B cell (primary cell): Measurements from ENCODE around the gene RTF2. TPM values are rescaled to one million over a fixed set of nuclear protein-coding genes. Genes with fewer than 3 reads are reported as not detected.

Experiments used
- ATAC-seq: fragments of 200-7000 bp; cut with Tn5 transposase; one replicate; pipeline ENCODE4 v1.10.0; 2021; ENCODE audit warnings: low read depth, mild to moderate bottlenecking, moderate number of reproducible peaks, moderate library complexity
- CTCF ChIA-PET: fragments of 350-600 bp; sonication (Branson Sonifier 250); formaldehyde crosslinking; loops from one replicate; lab custom pipeline; 2021; ENCODE audit warnings: antibody characterized with exemption, inconsistent platforms; lab: Charles Lee
- POLR2A ChIA-PET: fragments of 350-600 bp; sonication (Branson Sonifier 250); formaldehyde crosslinking; loops from one replicate; lab custom pipeline; 2021; ENCODE audit warnings: antibody characterized with exemption; lab: Charles Lee
- DNase-seq: peaks from one replicate; pipeline ENCODE4 v3.0.0; 2013
- H2AFZ ChIP-seq: 2 replicates; pipeline ENCODE4 v1.6.1; 2012; ENCODE audit warnings: mild to moderate bottlenecking, low read depth, low read length; ENCODE audit not compliant: insufficient read depth, poor library complexity, severe bottlenecking
- H3K27ac ChIP-seq, 2 donors: 1 replicate in 1 of 2; 2 replicates in 1 of 2; pipeline ENCODE4 v1.5.1; 2012 to 2013; ENCODE audit warnings: low read length in 2 of 2, mild to moderate bottlenecking in 2 of 2, moderate library complexity in 1 of 2
- H3K27me3 ChIP-seq, 4 experiments: fragments of 200-600 bp in 1 of 4; sonication (generic) in 1 of 4; replicated peaks in 1 of 4; 1 replicate in 2 of 4; 2 replicates in 2 of 4; pipeline versions ENCODE4 v1.6.1 to v1.7.0; 2013 to 2016; ENCODE audit warnings: low read length in 3 of 4, mild to moderate bottlenecking in 2 of 4, mixed read lengths in 1 of 4, moderate library complexity in 1 of 4; ENCODE audit not compliant: insufficient read depth in 4 of 4, control insufficient read depth in 3 of 4; ENCODE audit errors: control extremely low read depth in 1 of 4
- H3K36me3 ChIP-seq, 2 experiments: replicated peaks in 1 of 2; 1 replicate in 1 of 2; 2 replicates in 1 of 2; pipeline versions ENCODE4 v1.6.1 to v1.7.1; 2013; ENCODE audit warnings: low read length in 1 of 2; ENCODE audit not compliant: insufficient read depth in 2 of 2, control insufficient read depth in 1 of 2; ENCODE audit errors: control extremely low read depth in 1 of 2, extremely low read depth in 1 of 2
- H3K4me1 ChIP-seq, 2 donors: fragments of 200-600 bp in 1 of 2; sonication (generic) in 1 of 2; 1 replicate in 1 of 2; 2 replicates in 1 of 2; pipeline versions ENCODE4 v1.5.1 to v1.6.1; 2013 to 2017; ENCODE audit warnings: low read length in 2 of 2; ENCODE audit not compliant: control insufficient read depth in 2 of 2, insufficient read depth in 2 of 2
- H3K4me2 ChIP-seq: replicated peaks from 2 replicates; pipeline ENCODE3; 2012; ENCODE audit warnings: mild to moderate bottlenecking, low read depth, low read length; ENCODE audit not compliant: poor library complexity, severe bottlenecking
- H3K4me3 ChIP-seq, 5 experiments: fragments of 200-600 bp in 1 of 5; sonication (generic) in 1 of 5; 1 replicate in 3 of 5; 2 replicates in 2 of 5; pipeline versions ENCODE4 v1.5.1 to v1.7.0; 2011 to 2016; ENCODE audit warnings: low read length in 4 of 5, mild to moderate bottlenecking in 4 of 5, low read depth in 2 of 5, control low read depth in 1 of 5, moderate library complexity in 1 of 5; ENCODE audit not compliant: insufficient read depth in 1 of 5; ENCODE audit errors: control extremely low read depth in 1 of 5, extremely low read depth in 1 of 5
- H3K79me2 ChIP-seq: fragments of 200-600 bp; sonication (generic); one replicate; pipeline ENCODE4 v1.6.0; 2016; ENCODE audit warnings: low read length; ENCODE audit not compliant: control insufficient read depth, insufficient read depth
- H3K9ac ChIP-seq: fragments of 200-600 bp; sonication (generic); 2 replicates; pipeline ENCODE4 v1.6.1; 2017; ENCODE audit warnings: mild to moderate bottlenecking, low read length, moderate library complexity
- H3K9me3 ChIP-seq, 3 donors: one replicate each; pipeline versions ENCODE4 v1.6.1 to v1.7.1; 2013; ENCODE audit warnings: low read length in 2 of 3; ENCODE audit not compliant: control insufficient read depth in 2 of 3, insufficient read depth in 1 of 3; ENCODE audit errors: control extremely low read depth in 1 of 3
- H4K20me1 ChIP-seq: 2 replicates; pipeline ENCODE4 v1.6.0; 2012; ENCODE audit warnings: mild to moderate bottlenecking, low read length; ENCODE audit not compliant: insufficient read depth, control insufficient read depth, poor library complexity, severe bottlenecking
- H3K27ac Mint-ChIP-seq: one replicate; pipeline ENCODE4 v1.8.0; 2021; ENCODE audit warnings: mixed read lengths
- H3K27me3 Mint-ChIP-seq: one replicate; pipeline ENCODE4 v1.8.0; 2021; ENCODE audit warnings: mixed read lengths
- H3K4me1 Mint-ChIP-seq: one replicate; pipeline ENCODE4 v1.8.0; 2021; ENCODE audit warnings: mixed read lengths
- H3K4me3 Mint-ChIP-seq: one replicate; pipeline ENCODE4 v1.8.0; 2021; ENCODE audit warnings: mixed read lengths
- H3K9me3 Mint-ChIP-seq: one replicate; pipeline ENCODE4 v1.8.0; 2022; ENCODE audit warnings: mixed read lengths; ENCODE audit not compliant: insufficient read depth
- CTCF ChIP-seq: fragments of 200-600 bp; IDR thresholded peaks from one replicate; pipeline ENCODE4 v1.8.0; 2022; ENCODE audit warnings: antibody characterized with exemption, mild to moderate bottlenecking
- EZH2 ChIP-seq: IDR thresholded peaks from 2 replicates; pipeline ENCODE4 v1.6.1; 2012; ENCODE audit warnings: borderline replicate concordance, low read depth, mild to moderate bottlenecking, moderate library complexity, low read length; ENCODE audit not compliant: insufficient read depth, poor library complexity, severe bottlenecking
- WGBS: methylation state at CpG from one replicate; pipeline ENCODE4 v1.1.5; 2013; ENCODE audit warnings: missing lambda C conversion rate; ENCODE audit not compliant: insufficient coverage; 5-methylcytosine and 5-hydroxymethylcytosine counted together
- intact Hi-C: fragments of 100-400 bp; cut with micrococcal nuclease; formaldehyde crosslinking; loops from one replicate; pipeline ENCODE4 v1.10.0; 2022
- polyA plus RNA-seq: library from polyadenylated mRNA; depleted of rRNA; stranded (reverse); fragments of >200 nt; gene quantifications from 2 replicates; pipeline ENCODE4 v1.2.3, GENCODE V29; 2012
- total RNA-seq, 2 donors: library from RNA; stranded (reverse); fragments of 120-200 nt in 1 of 2; gene quantifications; 1 replicate in 1 of 2; 2 replicates in 1 of 2; pipeline versions ENCODE4 v1.2.3 to v1.2.4, GENCODE V29; 2013 to 2022

The RTF2 gene
- total and polyA plus RNA-seq, 2 donors (not counting 1 experiment from before 2014, with no cell fraction given) = 34.6 to 78.4 TPM

GRCh38 chr20:56537997-56538396 lies 69.6 kb downstream of the RTF2 start:
- TF ChIP-seq EZH2 = no peak
- TF ChIP-seq CTCF = no peak
- 94% methylated on average over 2 of the region's 3 CpGs for whole genome bisulfite sequencing
- H3K9me3 Mint-ChIP-seq = no peaks in the 10 kb centered on the region
- DNase-seq = no peak
- H3K27me3 Mint-ChIP-seq = no peaks in the 10 kb centered on the region
- Histone ChIP-seq H3K9ac (no peak overlapping the region), H3K9me3 (no peaks in the 10 kb centered on the region), H3K36me3 (no peaks in the 10 kb centered on the region), H3K4me3 (no peak overlapping the region), H2AFZ (no peak overlapping the region), H3K27ac (no peak overlapping the region), H3K79me2 (no peaks in the 10 kb centered on the region), H3K4me1 (no peaks in the 10 kb centered on the region), H3K27me3 (no peaks in the 10 kb centered on the region), H3K4me2 (no peak overlapping the region), H4K20me1 (no peaks in the 10 kb centered on the region)
- H3K4me1 Mint-ChIP-seq = no peaks in the 10 kb centered on the region
- no peak overlapping the region for H3K27ac Mint-ChIP-seq
- intact Hi-C loops = no loop called here
- CTCF ChIA-PET = no interaction called here
- POLR2A ChIA-PET = no interaction called here
- no peak overlapping the region for H3K4me3 Mint-ChIP-seq
- ATAC-seq = no peak

DNA sequence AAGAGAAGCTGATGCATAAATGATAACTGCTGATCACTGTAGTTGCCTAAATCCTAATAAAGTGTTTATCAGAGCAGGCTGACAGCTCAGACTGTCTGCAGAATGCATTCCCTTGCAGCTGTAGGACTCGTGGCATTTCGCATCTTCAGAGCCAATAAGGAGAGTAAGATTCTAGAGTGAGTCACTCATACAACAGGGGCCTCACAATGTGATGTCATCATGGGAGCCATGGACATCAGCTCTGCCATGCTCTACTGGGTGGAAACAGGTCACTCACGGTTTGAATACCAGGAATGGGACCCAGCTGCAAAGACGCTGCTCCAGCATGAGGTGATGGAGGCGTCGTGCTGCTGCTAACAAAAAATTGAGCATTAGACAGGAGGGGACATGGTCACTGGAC lies 72.0 kb downstream of the RTF2 start:
- no peak overlapping the region for H3K4me3 Mint-ChIP-seq
- no peaks in the 10 kb centered on the region for H3K9me3 Mint-ChIP-seq
- no peaks in the 10 kb centered on the region for H4K20me1 ChIP-seq
- TF ChIP-seq CTCF = no peak
- no peak for TF ChIP-seq EZH2
- no peak overlapping the region for H3K4me2 ChIP-seq
- POLR2A ChIA-PET = no interaction called here
- H3K27me3 Mint-ChIP-seq = no peaks in the 10 kb centered on the region
- H3K36me3 ChIP-seq = no peaks in the 10 kb centered on the region
- ATAC-seq (no peak), DNase-seq (no peak)
- H3K4me1 Mint-ChIP-seq = no peaks in the 10 kb centered on the region
- H3K27me3 ChIP-seq = no peaks in the 10 kb centered on the region
- no peak overlapping the region for H3K27ac ChIP-seq
- peaks cover 0 to 3% (median 0%) of the 10 kb centered on the region in 3 donors for H3K9me3 ChIP-seq
- no peaks in the 10 kb centered on the region for H3K4me1 ChIP-seq
- no peak overlapping the region for H3K4me3 ChIP-seq
- intact Hi-C loops = no loop called here
- no peak overlapping the region for H3K27ac Mint-ChIP-seq
- no peak overlapping the region for H3K9ac ChIP-seq
- no peaks in the 10 kb centered on the region for H3K79me2 ChIP-seq
- WGBS = 94% methylated on average over 5 of the region's 6 CpGs
- no peak overlapping the region for H2AFZ ChIP-seq
- CTCF ChIA-PET = interaction anchor here (0.9 kb wide), 1 partner anchor 11 kb away, joined by 4 read pairs; no protein-coding TSS in a partner anchor
